ENCODE results near the gene PCDHGA2.

DNA sequence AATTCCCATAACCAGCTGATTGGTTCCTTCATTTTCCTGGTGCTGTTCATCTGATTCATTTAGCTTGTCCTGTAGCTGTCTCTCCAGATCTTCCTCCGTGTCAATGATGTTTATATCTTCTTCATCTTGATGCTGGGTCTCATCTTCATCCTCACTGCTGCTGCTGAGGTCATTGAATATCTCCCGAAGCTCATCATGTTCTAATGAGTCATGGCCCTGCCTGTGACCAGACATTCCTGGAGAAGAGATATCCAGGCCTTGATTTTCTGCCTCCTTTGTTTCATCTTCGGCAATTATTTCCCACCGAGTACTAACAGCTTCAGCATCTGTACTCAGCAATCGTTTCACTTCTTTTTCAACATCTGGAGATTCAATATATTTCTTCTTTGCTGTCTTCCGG, 19.4 kb upstream of the PCDHGA2 start:
- TF ChIP-seq, protein P1, sequence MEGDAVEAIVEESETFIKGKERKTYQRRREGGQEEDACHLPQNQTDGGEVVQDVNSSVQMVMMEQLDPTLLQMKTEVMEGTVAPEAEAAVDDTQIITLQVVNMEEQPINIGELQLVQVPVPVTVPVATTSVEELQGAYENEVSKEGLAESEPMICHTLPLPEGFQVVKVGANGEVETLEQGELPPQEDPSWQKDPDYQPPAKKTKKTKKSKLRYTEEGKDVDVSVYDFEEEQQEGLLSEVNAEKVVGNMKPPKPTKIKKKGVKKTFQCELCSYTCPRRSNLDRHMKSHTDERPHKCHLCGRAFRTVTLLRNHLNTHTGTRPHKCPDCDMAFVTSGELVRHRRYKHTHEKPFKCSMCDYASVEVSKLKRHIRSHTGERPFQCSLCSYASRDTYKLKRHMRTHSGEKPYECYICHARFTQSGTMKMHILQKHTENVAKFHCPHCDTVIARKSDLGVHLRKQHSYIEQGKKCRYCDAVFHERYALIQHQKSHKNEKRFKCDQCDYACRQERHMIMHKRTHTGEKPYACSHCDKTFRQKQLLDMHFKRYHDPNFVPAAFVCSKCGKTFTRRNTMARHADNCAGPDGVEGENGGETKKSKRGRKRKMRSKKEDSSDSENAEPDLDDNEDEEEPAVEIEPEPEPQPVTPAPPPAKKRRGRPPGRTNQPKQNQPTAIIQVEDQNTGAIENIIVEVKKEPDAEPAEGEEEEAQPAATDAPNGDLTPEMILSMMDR (IDR thresholded peaks at IDR 0.05 in 4 of 5, conservative IDR thresholded peaks at IDR 0.05 in 1 of 5) = no peak
- no peak for TF ChIP-seq POLR2A (IDR thresholded peaks at IDR 0.05)
